Naive thymus-derived CD4-positive, alpha-beta T cell (primary cell): ENCODE measurements around the gene KIF26A. TPM values are rescaled to one million over a fixed set of nuclear protein-coding genes. Genes with fewer than 3 reads are reported as not detected.

Experiments
- ATAC-seq: fragments of 150-1000 bp; cut with Tn5 transposase; 2 replicates; pipeline ENCODE4 v1.10.0; 2021; ENCODE audit warnings: mild to moderate bottlenecking, moderate library complexity
- CTCF ChIA-PET: fragments of 350-600 bp; sonication (Branson Sonifier 250); formaldehyde crosslinking; loops from one replicate; lab custom pipeline; 2021; ENCODE audit warnings: antibody characterized with exemption; lab: Charles Lee
- POLR2A ChIA-PET: fragments of 350-600 bp; sonication (Branson Sonifier 250); formaldehyde crosslinking; loops from one replicate; lab custom pipeline; 2021; ENCODE audit warnings: antibody characterized with exemption, inconsistent platforms; lab: Charles Lee
- DNase-seq, 9 donors: peaks; one replicate each; pipeline versions ENCODE4 v3.0.0 to v3.0.0-alpha.2; 2020 to 2022; ENCODE audit warnings: mixed read lengths in 1 of 9
- H3K27ac ChIP-seq: one replicate; pipeline ENCODE4 v1.7.0; 2013; ENCODE audit warnings: mild to moderate bottlenecking, low read depth, low read length, moderate library complexity
- H3K27me3 ChIP-seq, 2 donors: one replicate each; pipeline ENCODE4 v1.7.0; 2013; ENCODE audit warnings: low read length in 2 of 2, mild to moderate bottlenecking in 2 of 2, moderate library complexity in 2 of 2; ENCODE audit not compliant: control insufficient read depth in 2 of 2, insufficient read depth in 2 of 2
- H3K36me3 ChIP-seq, 3 experiments: 1 replicate in 2 of 3; 2 replicates in 1 of 3; pipeline ENCODE4 v1.7.0; 2013; ENCODE audit warnings: low read length in 3 of 3, mild to moderate bottlenecking in 3 of 3, moderate library complexity in 1 of 3; ENCODE audit not compliant: insufficient read depth in 3 of 3, control insufficient read depth in 2 of 3
- H3K4me1 ChIP-seq, 2 donors: one replicate each; pipeline ENCODE4 v1.7.0; 2013; ENCODE audit warnings: low read length in 2 of 2, mild to moderate bottlenecking in 2 of 2, moderate library complexity in 1 of 2; ENCODE audit not compliant: control insufficient read depth in 2 of 2, insufficient read depth in 2 of 2
- H3K4me3 ChIP-seq: 2 replicates; pipeline ENCODE4 v1.7.0; 2013; ENCODE audit warnings: mild to moderate bottlenecking, low read length
- H3K9me3 ChIP-seq, 3 experiments: 1 replicate in 2 of 3; 2 replicates in 1 of 3; pipeline ENCODE4 v1.7.0; 2013; ENCODE audit warnings: low read length in 3 of 3; ENCODE audit not compliant: control insufficient read depth in 2 of 3
- H3K27ac Mint-ChIP-seq, 9 donors: one replicate each; pipeline ENCODE4 v1.8.0; 2020 to 2022; ENCODE audit warnings: mixed read lengths in 9 of 9, mild to moderate bottlenecking in 8 of 9, moderate library complexity in 5 of 9, inconsistent platforms in 2 of 9
- H3K27me3 Mint-ChIP-seq, 5 donors: one replicate each; pipeline ENCODE4 v1.8.0; 2021 to 2022; ENCODE audit warnings: mixed read lengths in 5 of 5, mild to moderate bottlenecking in 1 of 5
- H3K36me3 Mint-ChIP-seq, 5 donors: one replicate each; pipeline ENCODE4 v1.8.0; 2020 to 2022; ENCODE audit warnings: mixed read lengths in 5 of 5, mild to moderate bottlenecking in 3 of 5, inconsistent platforms in 1 of 5
- H3K4me1 Mint-ChIP-seq, 7 donors: one replicate each; pipeline ENCODE4 v1.8.0; 2020 to 2022; ENCODE audit warnings: mixed read lengths in 7 of 7, mild to moderate bottlenecking in 3 of 7, inconsistent platforms in 1 of 7
- H3K4me3 Mint-ChIP-seq, 10 donors: one replicate each; pipeline ENCODE4 v1.8.0; 2020 to 2022; ENCODE audit warnings: mild to moderate bottlenecking in 10 of 10, mixed read lengths in 10 of 10, moderate library complexity in 6 of 10, inconsistent platforms in 2 of 10
- H3K9me3 Mint-ChIP-seq, 11 donors: one replicate each; pipeline ENCODE4 v1.8.0; 2020 to 2022; ENCODE audit warnings: mixed read lengths in 11 of 11, mild to moderate bottlenecking in 4 of 11, inconsistent platforms in 1 of 11, moderate library complexity in 1 of 11
- intact Hi-C, 2 donors: fragments of 100-400 bp; cut with micrococcal nuclease; formaldehyde crosslinking; loops; one replicate each; pipeline ENCODE4 v1.15.1; 2023
- polyA plus RNA-seq, 2 donors: library from polyadenylated mRNA; unstranded; fragments of 300-500 nt; fragmentation: Illumina TruSeq; gene quantifications; one replicate each; pipeline ENCODE4 v1.2.3, GENCODE V29; 2021
- total RNA-seq, 6 experiments: library from RNA in 5 of 6; stranded (reverse) in 5 of 6; gene quantifications; 1 replicate in 5 of 6; 2 replicates in 1 of 6; pipeline ENCODE4 v1.2.3 and lab custom pipeline; 2021 to 2026

The KIF26A gene
- total and polyA plus RNA-seq, 7 experiments from 2014 or later: 0.13 to 0.53 (median 0.17) TPM; not detected in 4

GRCh38 chr14:104110491-104111209 lies 27.7 kb upstream of the KIF26A start:
- no peak for ATAC-seq
- H3K4me1 ChIP-seq: no peaks in the 10 kb centered on the region
- ChIA-PET CTCF (no interaction called here), POLR2A (no interaction called here)
- no peak overlapping the region for H3K27ac Mint-ChIP-seq
- H3K9me3 Mint-ChIP-seq: no peaks in the 10 kb centered on the region
- no peaks in the 10 kb centered on the region for H3K9me3 ChIP-seq
- no peaks in the 10 kb centered on the region for H3K4me1 Mint-ChIP-seq
- H3K36me3 Mint-ChIP-seq: no peaks in the 10 kb centered on the region
- H3K4me3 ChIP-seq: no peak overlapping the region
- H3K27me3 ChIP-seq: no peaks in the 10 kb centered on the region
- intact Hi-C loops: no loop called here
- DNase-seq: no peak
- no peak overlapping the region for H3K27ac ChIP-seq
- H3K4me3 Mint-ChIP-seq: no peak overlapping the region
- H3K27me3 Mint-ChIP-seq: peaks cover 0 to 7% (median 6%) of the 10 kb centered on the region in 5 donors
- no peaks in the 10 kb centered on the region for H3K36me3 ChIP-seq

GRCh38 chr14:104111301-104112112 lies 26.9 kb upstream of the KIF26A start:
- DNase-seq (no peak), ATAC-seq (no peak)
- Mint-ChIP-seq H3K4me3 (no peak overlapping the region), H3K27me3 (peaks cover 0 to 14% (median 10%) of the 10 kb centered on the region in 5 donors), H3K27ac (no peak overlapping the region), H3K36me3 (no peaks in the 10 kb centered on the region), H3K4me1 (peaks cover 0 to 2% (median 0%) of the 10 kb centered on the region in 7 donors), H3K9me3 (no peaks in the 10 kb centered on the region)
- no peaks in the 10 kb centered on the region for H3K4me1 ChIP-seq
- H3K9me3 ChIP-seq: no peaks in the 10 kb centered on the region
- H3K4me3 ChIP-seq: no peak overlapping the region
- ChIA-PET CTCF (no interaction called here), POLR2A (no interaction called here)
- H3K36me3 ChIP-seq: no peaks in the 10 kb centered on the region
- no peak overlapping the region for H3K27ac ChIP-seq
- intact Hi-C loops: no loop called here
- no peaks in the 10 kb centered on the region for H3K27me3 ChIP-seq

GRCh38 chr14:104112113-104112505 lies 26.3 kb upstream of the KIF26A start:
- POLR2A ChIA-PET: no interaction called here
- Histone ChIP-seq H3K27me3 (no peaks in the 10 kb centered on the region), H3K4me3 (no peak overlapping the region), H3K36me3 (no peaks in the 10 kb centered on the region), H3K4me1 (no peaks in the 10 kb centered on the region), H3K27ac (no peak overlapping the region), H3K9me3 (no peaks in the 10 kb centered on the region)
- no peaks in the 10 kb centered on the region for H3K9me3 Mint-ChIP-seq
- H3K27me3 Mint-ChIP-seq: peaks cover 0 to 14% (median 10%) of the 10 kb centered on the region in 5 donors
- intact Hi-C loops: no loop called here
- DNase-seq (no peak), ATAC-seq (no peak)
- no peak overlapping the region for H3K4me3 Mint-ChIP-seq
- no peaks in the 10 kb centered on the region for H3K36me3 Mint-ChIP-seq
- no peak overlapping the region for H3K27ac Mint-ChIP-seq
- CTCF ChIA-PET: no interaction called here
- H3K4me1 Mint-ChIP-seq: peaks cover 0 to 2% (median 0%) of the 10 kb centered on the region in 7 donors

- Histone ChIP-seq H3K27me3 (no peaks in the 10 kb centered on the region), H3K4me1 (no peaks in the 10 kb centered on the region), H3K27ac (no peak overlapping the region), H3K4me3 (no peak overlapping the region), H3K36me3 (no peaks in the 10 kb centered on the region), H3K9me3 (no peaks in the 10 kb centered on the region)
- no peak for ATAC-seq
- intact Hi-C loops: no loop called here
- CTCF ChIA-PET: no interaction called here
- Mint-ChIP-seq H3K4me3 (no peak overlapping the region), H3K9me3 (no peaks in the 10 kb centered on the region), H3K4me1 (peaks cover 0 to 3% (median 0%) of the 10 kb centered on the region in 7 donors), H3K27ac (no peak overlapping the region), H3K36me3 (no peaks in the 10 kb centered on the region), H3K27me3 (peaks cover 0 to 14% (median 10%) of the 10 kb centered on the region in 5 donors)
- POLR2A ChIA-PET: no interaction called here
- DNase-seq: no peak
Observed at GRCh38 chr14:104112609-104113571, 25.5 kb upstream of the KIF26A start.

GRCh38 chr14:104113631-104114420 lies 24.6 kb upstream of the KIF26A start:
- Mint-ChIP-seq H3K4me1 (peaks cover 0 to 3% (median 0%) of the 10 kb centered on the region in 7 donors), H3K9me3 (no peaks in the 10 kb centered on the region), H3K27ac (no peak overlapping the region), H3K36me3 (no peaks in the 10 kb centered on the region), H3K4me3 (no peak overlapping the region), H3K27me3 (peaks cover 0 to 24% (median 16%) of the 10 kb centered on the region in 5 donors)
- ChIA-PET POLR2A (no interaction called here), CTCF (no interaction called here)
- Histone ChIP-seq H3K27ac (no peak overlapping the region), H3K9me3 (no peaks in the 10 kb centered on the region), H3K36me3 (no peaks in the 10 kb centered on the region), H3K27me3 (no peaks in the 10 kb centered on the region), H3K4me3 (no peak overlapping the region), H3K4me1 (no peaks in the 10 kb centered on the region)
- DNase-seq (no peak), ATAC-seq (no peak)
- intact Hi-C loops: no loop called here
